Medulla oblongata (tissue), 1 donor: ENCODE data around the gene NPFFR1.

Source experiments
- DNase-seq: peaks from one replicate; pipeline ENCODE4 v3.0.0-alpha.2; 2015; ENCODE audit errors: extremely low spot score

Gene NPFFR1

GRCh38 chr10:70315276-70315675, 31.5 kb upstream of the NPFFR1 start:
- DNase-seq: no peak

- DNase-seq: no peak
Observed at GRCh38 chr10:70312972-70313371, 29.2 kb upstream of the NPFFR1 start.

GRCh38 chr10:70312249-70312648, 28.4 kb upstream of the NPFFR1 start:
- DNase-seq: no peak

- no peak for DNase-seq
Observed at GRCh38 chr10:70311698-70312097, 27.9 kb upstream of the NPFFR1 start.

- no peak for DNase-seq
Observed at GRCh38 chr10:70309661-70310060, 25.9 kb upstream of the NPFFR1 start.

- no peak for DNase-seq
Observed at GRCh38 chr10:70308121-70309060, 24.6 kb upstream of the NPFFR1 start.

- no peak for DNase-seq
Observed at GRCh38 chr10:70306886-70307520, 23.2 kb upstream of the NPFFR1 start.

- no peak for DNase-seq
Observed at GRCh38 chr10:70306181-70306705, 22.4 kb upstream of the NPFFR1 start.

- no peak for DNase-seq
Observed at GRCh38 chr10:70303730-70304129, 19.9 kb upstream of the NPFFR1 start.

- DNase-seq: peak; percentile 43
Observed at GRCh38 chr10:70302292-70302691, 18.5 kb upstream of the NPFFR1 start.

- no peak for DNase-seq
Observed at GRCh38 chr10:70300908-70301597, 17.2 kb upstream of the NPFFR1 start.

- DNase-seq: no peak
Observed at GRCh38 chr10:70300461-70300860, 16.7 kb upstream of the NPFFR1 start.

GRCh38 chr10:70299876-70300275, 16.1 kb upstream of the NPFFR1 start:
- no peak for DNase-seq

GRCh38 chr10:70298393-70298792, 14.6 kb upstream of the NPFFR1 start:
- no peak for DNase-seq

GRCh38 chr10:70297224-70297623, 13.4 kb upstream of the NPFFR1 start:
- no peak for DNase-seq

- DNase-seq: no peak
Observed at GRCh38 chr10:70296406-70296899, 12.6 kb upstream of the NPFFR1 start.

- no peak for DNase-seq
Observed at GRCh38 chr10:70295926-70296325, 12.1 kb upstream of the NPFFR1 start.

- no peak for DNase-seq
Observed at GRCh38 chr10:70295321-70295720, 11.5 kb upstream of the NPFFR1 start.

GRCh38 chr10:70293169-70293843, 9.5 kb upstream of the NPFFR1 start:
- DNase-seq: no peak

- DNase-seq: no peak
Observed at GRCh38 chr10:70292004-70292403, 8.2 kb upstream of the NPFFR1 start.

GRCh38 chr10:70289739-70290138, 5.9 kb upstream of the NPFFR1 start:
- no peak for DNase-seq

GRCh38 chr10:70286616-70287015, 2.8 kb upstream of the NPFFR1 start:
- no peak for DNase-seq
